ENCODE measurements around the gene QPCT.

DNA sequence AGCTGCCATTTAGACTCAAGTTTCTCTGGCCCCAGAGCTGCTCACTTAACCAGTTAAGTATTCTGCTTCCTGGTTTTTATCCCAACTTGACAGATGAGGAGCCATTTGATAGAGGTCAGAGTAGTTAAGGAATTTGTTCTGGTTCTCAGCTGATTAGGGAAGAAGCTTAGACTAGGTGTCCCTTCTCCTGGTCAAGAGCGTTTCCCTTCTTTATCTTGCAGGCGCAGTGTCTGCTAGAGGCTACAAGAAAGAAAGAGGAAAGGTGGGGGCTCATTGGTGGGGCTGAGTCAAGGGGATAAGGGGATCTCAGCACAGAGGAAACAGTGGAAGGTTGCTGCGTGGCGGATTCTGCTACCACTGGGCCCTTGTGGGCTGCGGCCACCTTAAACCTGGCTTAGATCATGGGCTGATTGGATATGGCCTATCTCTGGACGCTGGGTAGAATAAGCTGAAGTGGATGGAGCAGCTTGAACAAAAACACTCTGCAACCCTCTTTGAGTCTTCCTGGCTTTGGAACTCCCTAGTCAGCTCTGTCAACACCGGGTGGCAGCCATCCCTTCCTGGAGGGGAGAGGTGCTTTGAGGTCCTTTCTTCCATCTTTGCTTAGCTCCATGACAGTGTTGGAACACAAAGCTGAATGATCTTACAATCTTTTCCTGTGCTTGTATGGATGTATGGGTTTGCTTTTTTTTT lies 70.8 kb downstream of the QPCT start:
- TF ChIP-seq, protein P1, sequence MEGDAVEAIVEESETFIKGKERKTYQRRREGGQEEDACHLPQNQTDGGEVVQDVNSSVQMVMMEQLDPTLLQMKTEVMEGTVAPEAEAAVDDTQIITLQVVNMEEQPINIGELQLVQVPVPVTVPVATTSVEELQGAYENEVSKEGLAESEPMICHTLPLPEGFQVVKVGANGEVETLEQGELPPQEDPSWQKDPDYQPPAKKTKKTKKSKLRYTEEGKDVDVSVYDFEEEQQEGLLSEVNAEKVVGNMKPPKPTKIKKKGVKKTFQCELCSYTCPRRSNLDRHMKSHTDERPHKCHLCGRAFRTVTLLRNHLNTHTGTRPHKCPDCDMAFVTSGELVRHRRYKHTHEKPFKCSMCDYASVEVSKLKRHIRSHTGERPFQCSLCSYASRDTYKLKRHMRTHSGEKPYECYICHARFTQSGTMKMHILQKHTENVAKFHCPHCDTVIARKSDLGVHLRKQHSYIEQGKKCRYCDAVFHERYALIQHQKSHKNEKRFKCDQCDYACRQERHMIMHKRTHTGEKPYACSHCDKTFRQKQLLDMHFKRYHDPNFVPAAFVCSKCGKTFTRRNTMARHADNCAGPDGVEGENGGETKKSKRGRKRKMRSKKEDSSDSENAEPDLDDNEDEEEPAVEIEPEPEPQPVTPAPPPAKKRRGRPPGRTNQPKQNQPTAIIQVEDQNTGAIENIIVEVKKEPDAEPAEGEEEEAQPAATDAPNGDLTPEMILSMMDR (IDR thresholded peaks at IDR 0.05) = no peak
- TF ChIP-seq EP300 (IDR thresholded peaks at IDR 0.05) (no peak), POLR2A (IDR thresholded peaks at IDR 0.05; ENCODE audit: low read depth) (no peak), POLR2AphosphoS5 (IDR thresholded peaks at IDR 0.05) (no peak)
